HG03280 (cell line): ENCODE results near the gene CSGALNACT2.

ENCODE experiments used
- ATAC-seq: cut with Tn5 transposase; IDR thresholded peaks from one replicate; pipeline ENCODE4 v1.9.1; 2021; ENCODE audit warnings: mild to moderate bottlenecking, moderate library complexity; ENCODE audit not compliant: unreplicated experiment

Gene CSGALNACT2

DNA sequence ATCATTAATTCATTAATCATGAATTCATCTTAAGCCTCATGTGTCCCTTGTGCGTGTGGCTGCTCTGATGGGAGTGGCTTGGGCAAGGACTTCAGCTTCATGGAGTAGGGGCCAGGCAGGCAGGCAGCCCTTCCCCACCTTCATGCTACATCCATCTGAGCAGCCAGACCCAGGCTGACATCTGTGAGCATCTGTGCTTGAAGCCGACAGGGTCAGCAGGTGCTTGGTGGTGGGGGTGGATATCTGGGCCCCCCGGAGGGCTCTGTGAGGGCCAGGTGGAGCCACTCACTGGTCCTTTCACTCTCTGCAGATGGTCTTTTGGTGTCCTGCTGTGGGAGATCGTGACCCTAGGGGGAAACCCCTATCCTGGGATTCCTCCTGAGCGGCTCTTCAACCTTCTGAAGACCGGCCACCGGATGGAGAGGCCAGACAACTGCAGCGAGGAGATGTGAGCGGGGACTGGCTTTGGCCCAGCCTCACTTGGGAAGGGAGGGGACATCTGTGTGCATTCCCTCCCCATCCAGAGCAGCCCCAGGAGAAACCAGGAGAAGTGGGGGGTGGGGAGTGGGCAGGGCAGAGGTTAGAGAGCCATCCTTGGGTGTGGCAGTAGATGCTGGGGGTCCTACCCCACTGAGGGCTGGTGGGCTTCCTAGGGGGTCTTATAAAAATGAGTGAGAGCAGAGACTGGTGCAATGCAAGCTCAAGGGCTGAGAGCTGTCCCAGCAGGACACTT, 14.7 kb upstream of the CSGALNACT2 start:
- ATAC-seq = no peak

DNA sequence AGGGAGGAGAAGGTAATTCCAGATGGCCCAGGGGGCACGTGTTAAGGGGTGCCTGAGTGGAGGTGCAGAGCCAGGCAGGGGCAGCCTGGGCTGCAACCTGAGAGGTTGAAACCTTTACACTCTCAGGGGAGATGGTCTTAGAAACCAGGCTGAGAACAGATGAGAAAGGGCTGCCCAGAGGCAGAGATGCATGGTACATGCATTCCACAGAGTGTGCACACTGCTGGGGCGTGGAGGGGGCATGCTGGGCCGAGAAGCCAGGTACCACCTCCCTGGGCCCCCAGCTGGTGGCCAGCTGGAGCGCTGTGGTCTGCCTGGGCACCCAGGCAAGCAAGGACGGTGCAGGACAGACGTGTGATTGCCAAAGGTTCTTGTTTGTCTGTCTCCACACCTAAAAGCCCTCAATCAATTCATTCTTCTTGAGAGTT, 14.1 kb upstream of the CSGALNACT2 start:
- no peak for ATAC-seq

DNA sequence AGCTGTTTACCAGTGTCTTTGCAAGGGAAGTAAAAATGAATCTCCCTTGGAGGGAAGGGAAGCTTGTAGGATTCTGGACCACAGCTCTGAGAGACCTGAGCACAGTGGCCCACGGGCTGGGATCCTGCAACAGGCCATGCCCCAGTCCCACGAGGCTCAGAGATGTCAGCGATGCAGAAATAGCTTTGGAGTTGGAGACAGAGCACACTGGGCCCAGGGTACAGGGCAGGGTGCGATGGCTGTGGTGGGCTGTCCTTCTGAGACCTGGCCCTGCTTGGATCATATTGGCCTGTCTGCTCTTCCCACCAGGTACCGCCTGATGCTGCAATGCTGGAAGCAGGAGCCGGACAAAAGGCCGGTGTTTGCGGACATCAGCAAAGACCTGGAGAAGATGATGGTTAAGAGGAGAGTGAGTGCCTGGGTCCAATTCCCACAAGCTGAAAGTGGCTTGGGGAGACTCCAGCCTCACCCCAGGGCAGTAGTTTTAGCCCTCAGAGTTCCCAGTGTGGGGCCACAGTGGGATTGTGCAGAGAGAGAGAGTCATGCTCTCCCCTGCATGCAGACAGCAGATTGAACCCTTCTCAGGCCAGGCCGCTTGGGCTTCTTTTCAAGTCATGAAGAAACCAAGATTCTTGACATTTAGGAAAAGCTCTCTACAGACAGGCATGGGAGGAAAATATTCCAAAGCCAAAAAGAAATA, 13.5 kb upstream of the CSGALNACT2 start:
- ATAC-seq = no peak

DNA sequence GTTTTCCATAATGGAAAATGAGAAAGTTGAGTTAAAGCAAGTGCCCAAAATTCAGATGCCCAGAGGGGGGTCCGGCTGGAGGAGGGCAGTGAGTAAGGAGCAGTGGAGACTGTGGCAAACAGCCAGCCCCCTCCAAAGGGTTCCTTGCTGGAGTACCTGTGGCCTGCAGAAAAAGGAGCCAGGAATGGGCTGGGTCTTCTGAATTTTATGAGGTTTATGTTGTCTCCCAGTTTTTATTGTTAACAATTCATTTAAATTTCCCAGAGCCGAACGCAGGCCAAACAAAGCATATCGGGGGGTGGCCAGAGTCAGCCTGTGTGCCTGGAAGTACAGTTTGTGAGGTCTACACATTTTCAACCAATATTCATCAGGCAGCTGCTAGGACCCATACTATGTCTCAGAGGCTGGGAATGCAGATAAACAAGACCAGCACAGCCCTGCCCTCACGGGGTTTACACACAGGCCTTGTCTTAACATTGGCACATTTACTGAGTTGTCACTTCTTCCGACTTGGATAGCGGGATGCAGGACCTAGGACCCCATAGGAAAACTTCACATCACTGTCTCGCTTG, 12.9 kb upstream of the CSGALNACT2 start:
- ATAC-seq = no peak

DNA sequence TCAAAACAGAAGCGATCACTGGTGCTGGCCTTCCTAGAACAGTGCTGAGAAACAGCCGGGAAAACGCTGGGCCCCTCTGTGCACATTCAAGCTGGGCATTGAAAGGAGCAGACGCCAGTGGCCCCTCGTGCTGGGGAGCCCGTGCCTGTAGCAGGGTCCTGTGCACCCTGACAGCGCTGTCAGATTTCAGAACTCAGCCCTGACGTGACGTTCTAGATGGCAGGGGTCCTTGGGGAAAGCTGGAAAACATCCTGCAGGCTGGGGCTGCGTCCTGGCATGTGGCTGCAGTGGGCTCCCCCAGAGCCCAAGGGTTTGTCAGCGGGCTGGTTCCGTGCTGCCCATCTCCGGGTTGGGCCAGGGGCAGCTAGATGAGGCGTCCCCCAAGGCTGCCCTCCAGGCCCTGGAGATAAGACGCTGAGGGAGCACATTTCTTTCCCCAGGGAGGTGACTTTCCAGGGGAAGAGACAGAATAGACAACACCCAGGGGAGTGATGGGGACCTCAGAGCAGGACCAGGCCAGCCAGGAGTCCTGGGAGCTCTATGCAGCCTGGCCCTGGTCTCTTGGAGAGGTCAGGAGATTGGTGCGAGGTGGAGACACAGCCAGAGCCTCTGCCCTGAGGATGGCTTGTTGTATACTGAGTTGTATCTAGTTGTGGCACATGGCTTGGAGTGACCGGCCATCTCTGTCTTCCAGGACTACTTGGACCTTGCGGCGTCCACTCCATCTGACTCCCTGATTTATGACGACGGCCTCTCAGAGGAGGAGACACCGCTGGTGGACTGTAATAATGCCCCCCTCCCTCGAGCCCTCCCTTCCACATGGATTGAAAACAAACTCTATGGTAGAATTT, 12.1 kb upstream of the CSGALNACT2 start:
- no peak for ATAC-seq

DNA sequence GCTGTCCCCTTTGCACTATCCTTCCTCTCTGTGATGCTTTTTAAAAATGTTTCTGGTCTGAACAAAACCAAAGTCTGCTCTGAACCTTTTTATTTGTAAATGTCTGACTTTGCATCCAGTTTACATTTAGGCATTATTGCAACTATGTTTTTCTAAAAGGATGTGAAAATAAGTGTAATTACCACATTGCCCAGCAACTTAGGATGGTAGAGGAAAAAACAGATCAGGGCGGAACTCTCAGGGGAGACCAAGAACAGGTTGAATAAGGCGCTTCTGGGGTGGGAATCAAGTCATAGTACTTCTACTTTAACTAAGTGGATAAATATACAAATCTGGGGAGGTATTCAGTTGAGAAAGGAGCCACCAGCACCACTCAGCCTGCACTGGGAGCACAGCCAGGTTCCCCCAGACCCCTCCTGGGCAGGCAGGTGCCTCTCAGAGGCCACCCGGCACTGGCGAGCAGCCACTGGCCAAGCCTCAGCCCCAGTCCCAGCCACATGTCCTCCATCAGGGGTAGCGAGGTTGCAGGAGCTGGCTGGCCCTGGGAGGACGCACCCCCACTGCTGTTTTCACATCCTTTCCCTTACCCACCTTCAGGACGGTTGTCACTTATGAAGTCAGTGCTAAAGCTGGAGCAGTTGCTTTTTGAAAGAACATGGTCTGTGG, 11.4 kb upstream of the CSGALNACT2 start:
- no peak for ATAC-seq

DNA sequence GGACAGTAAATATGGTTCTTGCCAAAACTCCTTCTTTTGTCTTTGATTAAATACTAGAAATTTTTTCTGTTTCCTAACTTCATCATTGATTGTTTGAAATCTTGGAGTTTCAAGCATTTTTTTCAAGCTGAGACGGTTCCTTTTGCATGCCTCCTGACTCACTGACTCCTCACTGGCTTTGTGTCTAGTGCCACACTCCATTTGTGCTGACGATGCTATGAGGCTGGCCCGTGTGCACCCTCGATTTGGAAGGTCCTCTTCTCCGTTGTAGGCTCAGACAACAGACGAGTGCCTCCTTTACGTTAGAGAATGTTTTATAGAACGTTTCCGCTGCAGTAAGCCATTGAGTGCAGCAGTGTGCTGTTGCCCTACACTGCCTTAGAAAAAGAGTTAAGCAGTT, 10.8 kb upstream of the CSGALNACT2 start:
- ATAC-seq = no peak

DNA sequence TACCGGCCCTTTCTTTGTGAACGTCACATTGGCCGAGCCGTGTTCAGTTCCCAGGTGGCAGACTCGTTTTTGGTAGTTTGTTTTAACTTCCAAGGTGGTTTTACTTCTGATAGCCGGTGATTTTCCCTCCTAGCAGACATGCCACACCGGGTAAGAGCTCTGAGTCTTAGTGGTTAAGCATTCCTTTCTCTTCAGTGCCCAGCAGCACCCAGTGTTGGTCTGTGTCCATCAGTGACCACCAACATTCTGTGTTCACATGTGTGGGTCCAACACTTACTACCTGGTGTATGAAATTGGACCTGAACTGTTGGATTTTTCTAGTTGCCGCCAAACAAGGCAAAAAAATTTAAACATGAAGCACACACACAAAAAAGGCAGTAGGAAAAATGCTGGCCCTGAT, 9.9 kb upstream of the CSGALNACT2 start:
- no peak for ATAC-seq

DNA sequence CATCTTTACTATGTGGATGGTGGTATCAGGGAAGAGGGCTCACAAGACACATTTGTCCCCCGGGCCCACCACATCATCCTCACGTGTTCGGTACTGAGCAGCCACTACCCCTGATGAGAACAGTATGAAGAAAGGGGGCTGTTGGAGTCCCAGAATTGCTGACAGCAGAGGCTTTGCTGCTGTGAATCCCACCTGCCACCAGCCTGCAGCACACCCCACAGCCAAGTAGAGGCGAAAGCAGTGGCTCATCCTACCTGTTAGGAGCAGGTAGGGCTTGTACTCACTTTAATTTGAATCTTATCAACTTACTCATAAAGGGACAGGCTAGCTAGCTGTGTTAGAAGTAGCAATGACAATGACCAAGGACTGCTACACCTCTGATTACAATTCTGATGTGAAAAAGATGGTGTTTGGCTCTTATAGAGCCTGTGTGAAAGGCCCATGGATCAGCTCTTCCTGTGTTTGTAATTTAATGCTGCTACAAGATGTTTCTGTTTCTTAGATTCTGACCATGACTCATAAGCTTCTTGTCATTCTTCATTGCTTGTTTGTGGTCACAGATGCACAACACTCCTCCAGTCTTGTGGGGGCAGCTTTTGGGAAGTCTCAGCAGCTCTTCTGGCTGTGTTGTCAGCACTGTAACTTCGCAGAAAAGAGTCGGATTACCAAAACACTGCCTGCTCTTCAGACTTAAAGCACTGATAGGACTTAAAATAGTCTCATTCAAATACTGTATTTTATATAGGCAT, 9.1 kb upstream of the CSGALNACT2 start:
- peak; percentile 52 for ATAC-seq

DNA sequence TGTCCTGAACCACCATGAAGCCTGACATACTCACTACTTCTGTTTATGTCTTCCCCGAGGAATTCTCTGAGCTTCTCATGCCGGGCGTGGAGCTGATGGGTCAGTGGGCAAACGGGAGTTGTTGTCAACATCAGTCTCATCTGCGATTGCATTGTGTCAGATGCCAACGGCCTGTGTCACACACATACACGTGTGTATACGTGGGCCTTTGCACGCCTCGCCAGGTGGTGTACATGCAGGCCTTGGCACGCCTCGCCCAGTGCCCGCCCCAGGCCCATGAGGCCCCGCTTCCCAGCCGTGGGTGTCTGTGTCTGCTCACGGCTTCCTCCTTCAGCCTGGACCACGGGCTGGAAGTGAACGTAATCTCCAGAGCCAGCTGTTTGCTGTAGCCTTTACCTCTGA, 7.5 kb upstream of the CSGALNACT2 start:
- ATAC-seq = no peak

DNA sequence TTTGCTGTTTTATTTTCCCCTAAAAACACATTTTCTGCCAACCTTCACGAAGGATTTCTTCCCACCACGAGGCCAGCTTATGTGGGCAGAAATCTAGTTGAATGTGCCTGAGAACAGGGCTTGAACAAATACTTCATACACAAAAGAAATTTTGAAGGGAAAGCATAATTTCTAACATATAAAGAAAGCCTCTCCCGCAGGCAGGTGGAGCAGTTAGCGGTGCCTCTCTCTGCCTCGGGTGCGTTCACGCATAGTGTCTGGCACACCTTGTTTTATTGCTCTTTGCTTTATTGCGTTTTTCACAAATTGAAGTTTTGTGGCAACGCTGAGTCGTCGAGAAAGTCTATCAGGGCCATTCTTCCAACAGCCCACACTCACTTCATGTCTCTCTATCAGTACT, 7.0 kb upstream of the CSGALNACT2 start:
- ATAC-seq = no peak

DNA sequence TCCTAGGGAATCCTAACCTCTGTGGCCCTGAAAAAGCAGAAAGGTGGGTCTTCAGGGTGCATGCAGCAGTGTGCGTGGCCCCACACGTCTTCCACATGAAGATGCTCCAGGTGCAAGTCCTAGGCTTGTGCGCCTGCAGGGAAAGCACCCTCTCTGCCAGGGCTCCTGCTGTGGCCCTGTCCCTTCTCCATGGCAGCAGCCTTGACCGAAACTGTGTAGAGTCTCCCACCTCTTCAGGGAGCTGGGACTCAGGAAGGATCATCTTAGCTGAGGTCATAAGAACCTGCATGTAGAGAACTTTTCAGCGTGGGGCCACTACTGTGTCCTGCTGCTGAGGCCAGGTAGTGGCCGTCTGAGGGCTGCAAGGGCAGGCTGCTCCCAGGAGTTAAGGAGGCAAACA, 6.3 kb upstream of the CSGALNACT2 start:
- ATAC-seq = no peak

DNA sequence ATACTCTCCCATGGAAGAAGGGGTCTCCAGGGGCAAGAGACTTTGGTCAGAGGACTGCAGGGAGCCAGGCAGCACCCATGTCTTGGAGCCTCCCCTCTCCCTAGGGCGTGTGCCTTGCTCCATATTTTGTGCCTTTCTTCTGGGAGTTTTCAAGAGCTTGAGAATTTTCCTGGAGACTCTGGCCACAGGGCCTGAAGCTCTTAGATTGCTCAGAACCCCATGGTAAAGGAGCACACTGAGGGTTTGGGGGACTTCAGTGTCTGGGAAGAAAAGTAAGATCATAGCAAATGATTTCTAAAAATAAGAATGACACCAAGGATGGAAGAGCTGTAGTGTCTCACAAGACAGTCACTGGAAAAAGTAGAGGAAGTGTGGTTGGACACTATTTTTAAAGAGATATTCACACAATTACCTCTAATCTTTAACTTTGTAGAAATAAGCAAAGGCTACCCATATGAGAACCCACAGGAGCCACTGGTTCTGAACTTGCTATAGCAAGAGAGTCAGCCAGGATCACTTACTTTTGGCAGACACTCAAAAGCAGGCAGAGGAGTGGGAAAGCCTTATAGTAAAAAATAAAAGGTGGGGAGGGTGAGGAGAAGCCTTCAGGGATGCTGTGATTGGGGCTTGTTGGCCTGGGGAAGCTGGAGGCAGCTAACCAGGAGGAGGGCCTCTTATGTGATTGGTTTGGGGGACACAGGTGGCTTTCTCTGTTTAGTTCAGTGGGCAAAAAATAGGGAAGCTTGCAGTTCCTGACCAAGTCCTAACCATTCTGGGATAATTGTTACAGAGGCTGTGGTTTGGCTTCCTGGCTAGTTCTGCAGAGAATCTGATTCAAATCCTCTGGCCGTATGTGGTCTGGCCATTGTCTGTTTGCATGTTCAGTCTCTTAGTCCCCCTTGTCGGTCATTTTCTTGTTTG, 5.1 kb upstream of the CSGALNACT2 start:
- ATAC-seq = no peak

DNA sequence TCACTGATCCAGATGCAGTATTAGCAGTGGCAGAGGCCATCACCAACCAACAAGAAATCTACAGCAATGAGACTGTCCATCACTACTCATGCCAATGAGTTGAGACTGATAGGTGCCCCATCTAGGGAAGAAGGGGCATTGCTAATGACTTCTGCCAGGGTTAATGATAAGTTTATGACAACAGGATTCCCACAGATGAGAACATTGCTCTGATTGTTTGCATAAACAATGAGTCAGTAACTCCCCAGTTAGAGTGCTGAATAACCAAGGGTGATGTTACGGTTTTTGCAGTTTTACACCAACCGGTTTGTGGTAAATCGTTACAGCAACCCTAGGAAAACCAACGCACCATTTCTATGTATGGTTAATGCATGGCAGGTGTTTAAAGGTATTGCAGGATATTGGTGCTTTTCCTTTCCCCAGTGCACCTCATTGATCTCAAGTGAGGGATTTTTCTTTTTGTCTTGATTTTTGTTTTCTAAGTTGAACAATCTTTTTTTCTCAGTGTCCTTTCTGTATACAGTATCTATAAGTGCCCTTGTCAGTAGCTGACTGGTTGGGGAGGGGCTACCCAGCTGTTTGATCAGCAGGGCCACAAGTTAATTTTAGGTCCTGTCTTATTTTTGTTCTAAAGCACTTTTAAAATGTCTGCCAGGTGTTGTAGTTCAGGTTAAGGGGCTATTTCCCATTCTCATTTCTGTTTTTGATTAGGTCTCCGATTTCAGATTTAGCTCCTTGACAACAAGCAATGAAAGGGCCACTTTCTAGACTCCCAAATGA, 3.9 kb upstream of the CSGALNACT2 start:
- ATAC-seq = no peak

DNA sequence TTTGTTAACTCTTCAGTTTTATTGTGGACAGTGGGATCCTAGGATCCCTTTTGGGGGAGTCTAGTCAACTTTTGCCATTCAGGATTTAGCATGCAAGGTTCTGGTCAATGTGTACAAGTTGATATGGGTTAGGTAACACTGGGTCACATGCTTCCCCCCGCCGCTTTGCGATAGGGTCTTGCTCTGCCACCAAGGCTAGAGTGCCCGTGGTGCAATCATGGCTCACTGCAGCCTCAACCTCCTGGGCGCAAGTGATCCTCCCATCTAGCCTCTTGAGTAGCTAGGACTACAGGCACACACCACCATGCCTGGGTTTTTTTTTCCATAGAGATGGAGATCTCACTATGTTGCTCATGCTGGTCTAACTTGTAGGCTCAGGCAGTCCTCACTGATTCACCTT, 3.2 kb upstream of the CSGALNACT2 start:
- ATAC-seq = no peak

DNA sequence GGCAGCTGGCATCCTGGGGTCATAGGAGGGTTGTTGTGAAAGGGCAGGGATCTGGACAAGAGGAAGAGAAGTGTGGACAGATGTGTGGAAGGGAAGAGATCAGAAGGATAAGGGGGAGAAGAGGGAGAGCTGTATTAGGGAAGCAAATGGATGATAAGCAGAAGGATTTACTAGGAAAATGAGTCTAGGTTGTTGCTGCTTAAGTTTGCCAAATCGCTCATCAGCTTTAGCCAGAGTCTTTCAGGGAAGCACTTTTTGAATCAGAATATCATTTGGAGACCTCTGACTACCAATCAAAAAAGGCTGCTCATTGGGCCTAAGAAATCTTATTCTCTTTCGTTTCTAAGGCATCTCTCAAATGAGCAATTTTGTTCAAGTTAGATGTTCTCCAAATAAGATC, 2.6 kb upstream of the CSGALNACT2 start:
- no peak for ATAC-seq

DNA sequence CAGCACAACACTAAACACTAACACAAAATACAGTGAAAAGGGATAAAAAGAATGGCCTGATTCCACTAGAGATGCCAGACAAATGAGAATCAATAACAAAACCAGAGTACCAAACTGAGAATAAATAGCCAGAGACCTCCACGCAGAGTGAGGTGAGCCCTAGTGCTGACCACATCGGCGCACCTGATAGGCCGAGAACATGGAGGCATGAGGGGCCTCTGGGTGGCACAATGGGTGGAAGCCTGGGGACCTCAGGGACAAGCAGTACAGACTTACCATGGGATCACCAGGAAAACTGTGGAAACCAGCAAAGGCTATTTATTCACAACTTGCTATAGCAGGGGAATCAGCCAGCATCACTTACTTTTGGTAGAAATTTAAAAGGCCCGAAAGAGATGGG, 1.8 kb upstream of the CSGALNACT2 start:
- ATAC-seq = no peak

DNA sequence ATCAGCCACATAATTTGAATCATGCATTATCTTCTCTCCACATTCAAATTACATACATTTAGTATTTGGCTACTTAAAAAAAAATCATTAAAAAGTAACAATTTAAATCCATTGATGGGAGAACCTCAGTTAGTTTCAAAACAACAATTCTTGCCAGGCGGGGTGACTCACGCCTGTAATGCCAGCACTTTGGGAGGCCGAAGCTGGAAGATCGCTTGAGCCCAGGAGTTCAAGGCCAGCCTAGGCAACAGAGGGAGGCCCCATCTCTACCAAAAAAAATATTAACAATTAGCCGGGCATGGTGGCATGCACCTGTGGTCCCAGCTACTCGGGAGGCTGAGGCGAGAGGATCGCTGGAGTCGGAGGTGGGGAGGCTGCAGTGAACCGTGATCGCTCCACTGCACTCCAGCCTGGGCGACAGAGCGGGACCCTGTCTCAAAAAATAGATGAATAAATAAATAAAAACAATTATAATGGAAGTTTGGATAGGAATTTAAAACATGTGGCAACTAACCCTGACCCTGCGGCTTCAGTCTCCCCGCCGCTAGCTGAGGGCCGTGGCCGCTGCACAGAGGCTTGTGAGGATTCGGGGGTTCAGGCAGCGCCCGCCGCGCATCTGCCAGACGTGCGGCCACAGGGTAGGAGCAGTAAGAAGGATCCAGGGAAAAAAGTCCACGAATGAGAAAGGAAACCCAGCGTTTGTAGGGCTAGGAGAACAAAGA, 1.1 kb upstream of the CSGALNACT2 start:
- no peak for ATAC-seq
